HepG2 (cell line): ENCODE measurements around the gene HSD11B1L. TPM values are rescaled to one million over a fixed set of nuclear protein-coding genes. Genes with fewer than 3 reads are reported as not detected.

Experiments used
- AGO2 ChIP-seq: fragments of 200-400 bp; formaldehyde crosslinking; optimal IDR thresholded peaks from 2 replicates; pipeline ENCODE3; 2017; ENCODE audit warnings: mild to moderate bottlenecking, low read depth, low read length, moderate library complexity
- AHDC1 ChIP-seq: sonication (generic); formaldehyde crosslinking; IDR thresholded peaks from 2 replicates; pipeline ENCODE4 v1.5.1; 2020; ENCODE audit warnings: mild to moderate bottlenecking, missing genetic modification reagents, borderline replicate concordance
- CENPBD1 ChIP-seq: sonication (generic); formaldehyde crosslinking; IDR thresholded peaks from 2 replicates; pipeline ENCODE4 v1.8.0; 2022; ENCODE audit warnings: missing genetic modification reagents, low read depth, mild to moderate bottlenecking, borderline replicate concordance
- FOXO4 ChIP-seq: sonication (generic); formaldehyde crosslinking; conservative IDR thresholded peaks from 2 replicates; pipeline ENCODE4 v1.8.1; 2023; ENCODE audit warnings: missing genetic modification reagents
- GATAD2A ChIP-seq: IDR thresholded peaks from 2 replicates; pipeline ENCODE4 v1.6.1; 2016
- HIVEP1 ChIP-seq: sonication (generic); formaldehyde crosslinking; IDR thresholded peaks from 2 replicates; pipeline ENCODE4 v1.4.0; 2020; ENCODE audit warnings: mild to moderate bottlenecking, missing genetic modification reagents
- HOXA3 ChIP-seq: sonication (generic); formaldehyde crosslinking; IDR thresholded peaks from 2 replicates; pipeline ENCODE4 v1.5.0; 2020; ENCODE audit warnings: missing genetic modification reagents
- MED13 ChIP-seq: sonication (generic); formaldehyde crosslinking; IDR thresholded peaks from 2 replicates; pipeline ENCODE4 v1.5.0; 2020; ENCODE audit warnings: missing genetic modification reagents
- MZF1 ChIP-seq: sonication (generic); formaldehyde crosslinking; IDR thresholded peaks from 2 replicates; pipeline ENCODE4 v1.8.1; 2023; ENCODE audit warnings: mild to moderate bottlenecking, missing genetic modification reagents, borderline replicate concordance
- NBN ChIP-seq: fragments of 450-650 bp; conservative IDR thresholded peaks from 2 replicates; pipeline ENCODE4 v1.6.1; 2017
- PHF21A ChIP-seq: sonication (generic); formaldehyde crosslinking; IDR thresholded peaks from 2 replicates; pipeline ENCODE4 v1.5.0; 2020; ENCODE audit warnings: mild to moderate bottlenecking, missing genetic modification reagents
- SALL1 ChIP-seq: sonication (generic); formaldehyde crosslinking; IDR thresholded peaks from 2 replicates; pipeline ENCODE4 v1.8.0; 2022; ENCODE audit warnings: mild to moderate bottlenecking, missing genetic modification reagents
- ZMAT3 ChIP-seq: sonication (generic); formaldehyde crosslinking; conservative IDR thresholded peaks from 2 replicates; pipeline ENCODE4 v1.7.0; 2021; ENCODE audit warnings: missing genetic modification reagents
- ZMAT5 ChIP-seq: sonication (generic); formaldehyde crosslinking; IDR thresholded peaks from 2 replicates; pipeline ENCODE4 v1.5.0; 2020; ENCODE audit warnings: mild to moderate bottlenecking, low read depth, missing genetic modification reagents, borderline replicate concordance
- ZNF17 ChIP-seq: sonication (generic); formaldehyde crosslinking; IDR thresholded peaks from 2 replicates; pipeline ENCODE4 v1.5.0; 2020; ENCODE audit warnings: mild to moderate bottlenecking, missing genetic modification reagents
- ZNF335 ChIP-seq: sonication (generic); formaldehyde crosslinking; IDR thresholded peaks from 2 replicates; pipeline ENCODE4 v1.4.0; 2020; ENCODE audit warnings: missing genetic modification reagents
- ZNF598 ChIP-seq: sonication (generic); formaldehyde crosslinking; IDR thresholded peaks from 2 replicates; pipeline ENCODE4 v1.5.1; 2020; ENCODE audit warnings: mild to moderate bottlenecking, missing genetic modification reagents, borderline replicate concordance
- ZNF639 ChIP-seq: conservative IDR thresholded peaks from 2 replicates; pipeline ENCODE4 v1.6.1; 2018; ENCODE audit warnings: missing genetic modification reagents
- ZNF724P ChIP-seq: sonication (generic); formaldehyde crosslinking; IDR thresholded peaks from 2 replicates; pipeline ENCODE4 v1.8.0; 2022; ENCODE audit warnings: missing genetic modification reagents, borderline replicate concordance
- ZNF768 ChIP-seq: sonication (generic); formaldehyde crosslinking; IDR thresholded peaks from 2 replicates; pipeline ENCODE4 v1.4.0; 2020; ENCODE audit warnings: missing genetic modification reagents
- ZNF777 ChIP-seq: sonication (generic); formaldehyde crosslinking; IDR thresholded peaks from 2 replicates; pipeline ENCODE4 v1.4.0; 2020; ENCODE audit warnings: missing genetic modification reagents
- ZNF879 ChIP-seq: sonication (generic); formaldehyde crosslinking; IDR thresholded peaks from 2 replicates; pipeline ENCODE4 v1.8.1; 2023; ENCODE audit warnings: missing genetic modification reagents
- polyA plus RNA-seq, 8 experiments: library from polyadenylated mRNA; depleted of rRNA in 3 of 8; stranded (reverse) in 7 of 8; unstranded in 1 of 8; fragments of >200 nt; fragmentation: Illumina TruSeq in 4 of 8; extraction: Trizol in 4 of 8; gene quantifications; 2 replicates each; pipeline versions ENCODE4 v1.2.1 to v1.2.3, GENCODE V29; 2011 to 2016; ENCODE audit warnings: low read depth in 4 of 8, missing spikeins in 1 of 8, mixed read lengths in 1 of 8; ENCODE audit not compliant: insufficient read depth in 1 of 8
- total RNA-seq, 5 experiments: library from RNA; depleted of rRNA; stranded (reverse); fragments of >200 nt; fragmentation: Illumina TruSeq; extraction: Trizol; gene quantifications; 2 replicates each; pipeline ENCODE4 v1.2.3, GENCODE V29; 2016; ENCODE audit warnings: low read depth in 1 of 5

Gene HSD11B1L
- total and polyA plus RNA-seq, 2 of the 13 experiments (the other 11 are each of a cell fraction or from before 2014, with no cell fraction given): 2.8 to 3.9 TPM

- TF ChIP-seq GATAD2A (CRISPR knock-in tag): no peak
- no peak for TF ChIP-seq CENPBD1
- TF ChIP-seq ZNF335 (CRISPR knock-in tag): no peak
- TF ChIP-seq ZNF639: no peak
- TF ChIP-seq PHF21A (CRISPR knock-in tag): no peak
- TF ChIP-seq ZNF879 (CRISPR knock-in tag): no peak
- no peak for TF ChIP-seq ZMAT3 (CRISPR knock-in tag)
- TF ChIP-seq HIVEP1: no peak
- peak; percentile 46 for TF ChIP-seq AGO2
- TF ChIP-seq HOXA3 (CRISPR knock-in tag): no peak
- no peak for TF ChIP-seq ZMAT5 (CRISPR knock-in tag)
- no peak for TF ChIP-seq MZF1 (CRISPR knock-in tag)
- TF ChIP-seq MED13 (CRISPR knock-in tag): no peak
- no peak for TF ChIP-seq NBN
- TF ChIP-seq ZNF17 (CRISPR knock-in tag): no peak
- TF ChIP-seq ZNF768 (CRISPR knock-in tag): no peak
- no peak for TF ChIP-seq FOXO4 (CRISPR knock-in tag)
- no peak for TF ChIP-seq ZNF724P (CRISPR knock-in tag)
- TF ChIP-seq ZNF777: peak; percentile 36; the same call in 1 of the 2 replicates
- TF ChIP-seq SALL1 (CRISPR knock-in tag): 0 out of 2 replicates have a peak, but pooled peaks have one; percentile 6
- TF ChIP-seq ZNF598 (CRISPR knock-in tag): 0 out of 2 replicates have a peak, but pooled peaks have one; percentile 43
- TF ChIP-seq AHDC1 (CRISPR knock-in tag): 0 out of 2 replicates have a peak, but pooled peaks have one; percentile 2
Measured at GRCh38 chr19:5679289-5680083, 1.3 kb upstream of the HSD11B1L start (continued).
